Activated CD4-positive, alpha-beta T cell treated with anti-CD3 and anti-CD28 coated beads, Interleukin-2, amount 50 U/mL, for 48 hours (primary cell): ENCODE data around the gene FGF12.
A peak's percentile ranks its signal among the peaks of the same experiment; 100 is the strongest.
"Not testable (repeated sequence)": the region's sequence is repeated elsewhere in the genome, so short reads cannot be mapped to it uniquely, and the experiment has no call there.

ENCODE experiments used
- DNase-seq, 2 experiments: peaks; one replicate each; pipeline ENCODE4 v3.0.0-alpha.2; 2020

FGF12 gene

DNA sequence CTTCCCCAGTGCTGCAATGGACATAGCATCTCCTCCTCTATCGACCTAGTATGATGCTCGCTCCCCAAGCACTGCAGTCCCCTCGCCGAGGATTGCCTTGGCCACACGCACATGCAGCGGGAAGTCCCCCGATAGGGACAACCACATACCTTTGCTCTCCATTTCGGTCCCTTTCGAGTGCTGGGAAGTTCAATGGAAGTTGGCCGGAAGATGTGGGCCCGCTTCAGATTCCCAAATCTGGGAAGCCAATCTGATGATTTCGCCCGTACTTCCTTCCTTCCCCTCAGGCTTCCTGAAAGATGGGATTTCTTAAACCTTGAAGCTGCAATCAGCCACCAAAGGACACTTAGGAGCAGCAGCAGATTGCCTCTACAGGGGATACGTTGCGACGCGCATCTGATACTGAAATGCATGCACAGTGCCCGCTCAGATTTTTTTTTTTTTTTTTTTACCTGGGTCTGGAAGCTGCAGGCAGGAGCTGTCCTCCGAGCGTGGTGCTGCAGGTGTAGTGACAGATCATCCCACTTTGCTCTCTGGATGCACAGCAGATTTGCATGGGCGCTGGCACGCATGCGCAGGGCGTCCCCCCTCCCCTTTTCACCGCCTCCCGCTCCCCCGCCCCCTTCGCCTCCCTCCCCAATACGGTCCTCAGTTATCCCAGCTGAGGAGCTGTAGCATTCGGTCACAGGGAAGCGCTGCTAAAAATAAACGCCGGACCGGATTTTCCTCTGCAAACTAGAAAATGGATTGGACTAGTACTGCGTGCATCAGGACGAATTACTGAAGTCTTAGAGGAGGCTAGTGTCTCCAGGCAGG is at the start of gene FGF12:
FGF12 (minus strand) TSS at position 510 of the 816 bp plus-strand sequence.
- peak; percentile 7 to 14 for DNase-seq

DNA sequence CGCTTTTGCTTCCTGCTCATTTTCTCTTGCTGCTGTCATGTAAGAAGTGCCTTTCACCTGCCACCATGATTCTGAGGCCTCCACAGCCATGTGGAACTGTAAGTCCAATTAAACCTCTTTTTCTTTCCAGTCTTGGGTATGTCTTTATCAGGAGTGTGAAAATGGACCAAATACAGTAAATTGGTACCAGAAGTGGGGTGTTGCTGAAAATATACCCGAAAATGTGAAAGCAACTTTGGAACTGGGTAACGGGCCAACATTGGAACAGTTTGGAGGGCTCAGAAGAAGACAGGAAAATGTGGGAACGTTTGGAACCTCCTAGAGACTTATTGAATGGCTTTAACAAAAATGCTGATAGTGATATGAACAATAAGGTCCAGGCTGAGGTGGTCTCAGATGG is 47.0 kb upstream of the FGF12 start:
- DNase-seq, result not testable (repeated sequence)

DNA sequence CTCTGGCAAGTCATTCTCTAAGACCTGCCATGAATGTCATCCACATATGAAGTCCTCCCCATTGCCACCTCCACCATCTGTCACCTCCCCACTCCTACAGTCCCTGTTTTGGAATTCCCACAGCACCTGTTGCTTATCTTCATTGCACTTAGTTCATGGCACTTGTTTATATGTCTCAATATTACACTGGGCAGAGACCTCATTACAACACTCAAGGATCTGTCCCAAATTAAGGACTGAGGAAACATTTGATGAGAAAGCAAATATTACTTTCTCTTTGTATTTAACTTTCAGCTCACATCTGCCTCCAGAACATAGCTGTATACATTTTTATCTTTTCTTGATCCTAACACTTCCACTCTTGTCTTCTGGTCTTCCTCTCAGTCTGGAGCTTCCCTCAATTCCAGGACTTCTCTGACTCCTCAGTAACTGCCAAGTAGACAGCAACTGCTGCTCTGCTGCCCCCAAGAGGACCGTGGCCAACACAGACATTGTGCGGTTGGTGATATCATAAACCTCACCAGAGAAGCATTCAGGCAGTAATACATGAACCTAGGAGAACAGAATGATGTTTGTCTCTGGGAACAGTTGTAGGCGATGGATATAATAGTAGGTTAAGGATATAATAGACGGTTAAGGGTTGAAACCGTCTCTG is 45.0 kb upstream of the FGF12 start:
- no peak for DNase-seq

DNA sequence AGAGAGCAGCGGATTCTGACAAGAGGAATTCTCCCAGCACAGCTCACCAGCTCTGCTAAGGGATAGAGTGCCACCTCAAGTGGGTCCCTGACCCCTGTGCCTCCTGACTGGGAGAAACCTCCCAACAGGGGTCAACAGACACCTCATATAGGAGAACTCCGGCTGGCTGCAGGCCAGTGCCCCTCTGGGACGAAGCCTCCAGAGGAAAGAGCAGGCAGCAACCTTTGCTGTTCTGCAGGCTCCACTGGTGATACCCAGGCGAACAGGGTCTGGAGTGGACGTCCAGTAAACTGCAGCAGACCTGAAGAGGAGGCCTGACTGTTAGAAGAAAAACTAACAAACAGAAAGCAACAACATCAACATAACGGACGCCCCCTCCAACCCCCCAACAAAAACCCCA is 31.3 kb upstream of the FGF12 start:
- no peak for DNase-seq

DNA sequence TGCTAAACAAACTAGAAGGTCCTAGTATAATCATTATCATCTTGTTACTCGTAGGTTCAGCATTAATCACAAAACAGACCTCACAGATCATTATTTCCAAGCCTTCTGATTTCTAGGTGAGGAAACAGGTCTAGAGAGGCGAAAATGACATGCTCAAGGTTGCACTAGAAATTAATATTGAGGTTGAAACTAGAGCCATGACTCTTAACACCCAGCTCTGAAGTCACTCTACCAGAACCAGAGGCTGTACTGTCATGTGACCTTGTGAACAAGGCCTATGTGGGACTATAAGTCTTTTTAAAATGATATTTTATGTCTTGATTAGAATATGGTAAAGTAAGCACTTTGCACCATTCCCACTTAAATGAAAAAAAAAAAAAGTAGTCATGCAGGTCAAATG is 23.8 kb upstream of the FGF12 start:
- no peak for DNase-seq

DNA sequence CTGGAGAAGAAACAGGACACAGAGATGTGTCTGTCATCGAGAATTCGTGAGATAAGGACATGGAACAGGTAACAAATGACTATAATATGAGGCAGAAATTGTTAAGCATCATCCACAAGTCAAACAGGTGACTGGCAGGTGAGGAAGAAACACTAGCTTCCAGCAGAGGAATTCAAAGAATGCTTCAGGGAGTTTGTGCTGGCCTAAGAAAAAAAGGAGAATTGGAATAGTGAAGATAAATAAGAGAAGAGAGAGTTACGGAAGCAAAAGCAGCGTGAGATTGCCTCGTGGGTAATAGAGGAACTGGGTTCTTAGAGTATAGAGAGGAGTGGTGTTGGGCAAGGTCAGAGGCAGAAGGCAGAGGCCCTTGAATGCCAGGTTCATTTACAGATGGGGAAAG is 22.9 kb upstream of the FGF12 start:
- no peak for DNase-seq

DNA sequence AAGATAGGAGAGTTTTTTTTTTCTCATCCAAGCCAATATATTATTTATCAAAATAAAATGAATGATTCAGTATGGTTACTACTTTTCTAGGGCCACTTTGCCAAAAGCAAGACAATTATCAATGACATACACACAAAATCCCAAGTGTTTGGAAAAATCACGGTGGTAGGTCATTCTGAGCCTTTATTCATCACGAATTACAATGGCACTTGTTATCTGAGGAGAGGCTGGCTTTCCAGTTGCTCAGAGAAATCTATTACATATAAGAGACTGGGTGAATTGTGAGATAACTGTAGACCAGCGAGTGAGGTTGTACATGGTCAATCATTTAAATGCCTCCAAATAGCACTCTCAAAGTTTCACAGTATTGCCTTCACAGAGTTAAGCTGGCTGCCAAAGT is 20.4 kb upstream of the FGF12 start:
- DNase-seq, result no peak

DNA sequence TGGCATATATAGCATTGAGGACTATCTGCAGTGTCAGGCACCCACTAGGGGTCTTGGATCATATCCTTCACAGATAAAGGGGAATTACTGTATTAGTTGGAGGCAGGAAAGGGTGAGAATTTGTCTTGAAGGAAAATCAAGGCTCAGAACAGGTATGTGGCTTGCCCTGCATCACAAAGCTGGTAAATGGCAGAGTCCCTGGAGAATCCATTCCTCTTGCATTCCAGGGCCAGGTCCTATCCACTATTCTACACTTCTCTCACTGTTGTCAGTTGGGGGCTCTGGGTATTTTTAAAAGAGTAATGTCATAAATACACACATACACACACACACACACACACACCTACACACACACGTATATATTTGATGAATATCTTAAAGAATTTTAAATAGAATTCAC is 19.8 kb upstream of the FGF12 start:
- DNase-seq, result no peak

DNA sequence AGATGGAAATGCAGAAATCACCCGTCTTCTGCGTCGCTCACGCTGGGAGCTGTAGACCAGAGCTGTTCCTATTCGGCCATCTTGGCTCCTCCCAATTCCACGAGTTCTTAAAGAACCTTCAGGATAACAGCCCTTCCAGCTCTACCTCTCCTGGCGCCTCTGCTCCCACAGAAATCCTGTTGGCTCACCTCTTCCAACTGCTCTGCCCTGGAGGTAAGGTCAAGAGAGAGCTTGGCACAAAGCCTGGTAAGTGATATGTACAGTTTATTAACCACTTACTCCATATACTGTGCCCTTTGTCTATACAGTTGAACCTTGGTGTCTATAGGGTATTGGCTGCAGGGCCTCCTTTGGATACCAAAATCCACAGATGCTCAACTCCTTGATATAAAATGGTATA is 17.8 kb upstream of the FGF12 start:
- DNase-seq, result no peak

DNA sequence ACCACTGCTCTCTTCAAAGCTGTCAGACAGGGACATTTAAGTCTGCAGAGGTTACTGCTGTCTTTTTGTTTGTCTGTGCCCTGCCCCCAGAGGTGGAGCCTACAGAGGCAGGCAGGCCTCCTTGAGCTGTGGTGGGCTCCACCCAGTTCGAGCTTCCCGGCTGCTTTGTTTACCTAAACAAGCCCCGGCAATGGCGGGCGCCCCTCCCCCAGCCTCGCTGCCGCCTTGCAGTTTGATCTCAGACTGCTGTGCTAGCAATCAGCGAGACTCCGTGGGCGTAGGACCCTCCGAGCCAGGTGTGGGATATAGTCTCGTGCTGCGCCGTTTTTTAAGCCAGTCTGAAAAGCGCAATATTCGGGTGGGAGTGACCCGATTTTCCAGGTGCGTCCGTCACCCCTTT is 17.3 kb upstream of the FGF12 start:
- not testable (repeated sequence) for DNase-seq

DNA sequence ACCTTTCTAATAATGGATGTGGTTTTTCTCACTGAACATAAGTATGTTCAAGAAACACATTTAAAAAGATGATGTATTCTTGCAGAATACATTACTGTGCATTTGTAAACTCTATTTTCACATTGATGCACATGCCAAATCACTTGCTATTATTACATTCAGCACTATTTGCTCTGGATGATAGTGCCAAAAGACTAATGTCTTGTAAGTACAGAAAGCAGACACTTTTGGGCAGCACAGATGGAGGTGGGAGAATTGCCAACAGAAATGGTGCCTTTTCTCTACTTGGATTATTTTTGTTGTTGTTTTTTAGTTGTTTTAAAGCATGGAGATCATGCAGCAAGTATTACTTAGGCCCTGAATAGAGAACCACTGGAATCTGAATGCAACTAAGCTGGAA is 10.2 kb upstream of the FGF12 start:
- DNase-seq, result no peak

DNA sequence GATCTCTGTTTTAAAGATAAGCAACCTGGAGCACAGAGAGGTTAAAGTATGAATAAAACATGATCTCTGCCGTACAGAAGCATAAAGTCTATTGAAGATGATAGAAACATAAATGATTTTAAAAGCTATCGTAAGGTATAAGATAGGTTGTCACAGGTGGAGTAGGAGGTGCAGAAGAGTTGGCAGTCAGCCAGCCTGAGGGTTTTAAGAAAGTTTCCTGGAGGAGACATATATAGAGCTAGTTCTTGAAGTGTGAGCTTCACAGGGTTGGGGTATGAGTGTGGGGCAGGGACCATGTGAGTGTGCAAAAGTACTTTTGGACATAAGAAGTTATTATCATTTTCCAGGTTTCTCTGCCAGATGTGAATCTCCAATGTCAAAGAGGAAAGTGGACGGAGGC is 3.9 kb upstream of the FGF12 start:
- DNase-seq, result no peak

DNA sequence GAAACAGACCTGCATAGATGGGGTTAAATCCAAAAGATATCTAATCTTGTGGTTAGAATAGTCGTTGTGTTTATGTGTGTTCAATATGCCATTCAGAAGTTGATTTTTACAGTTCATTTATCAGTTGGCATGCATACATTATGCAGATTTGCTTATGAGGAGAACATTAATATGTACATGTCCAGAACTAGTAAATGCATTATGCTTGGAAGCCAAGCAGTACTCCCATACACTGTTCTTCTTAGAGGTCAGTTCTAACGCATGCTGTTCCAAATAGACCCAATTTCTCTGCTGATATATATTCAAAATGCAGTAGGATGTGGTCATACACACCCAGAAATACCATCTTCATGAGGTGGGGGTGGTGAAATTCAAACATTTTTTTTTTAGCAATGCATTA is 956 bp downstream of the FGF12 start:
- no peak for DNase-seq

DNA sequence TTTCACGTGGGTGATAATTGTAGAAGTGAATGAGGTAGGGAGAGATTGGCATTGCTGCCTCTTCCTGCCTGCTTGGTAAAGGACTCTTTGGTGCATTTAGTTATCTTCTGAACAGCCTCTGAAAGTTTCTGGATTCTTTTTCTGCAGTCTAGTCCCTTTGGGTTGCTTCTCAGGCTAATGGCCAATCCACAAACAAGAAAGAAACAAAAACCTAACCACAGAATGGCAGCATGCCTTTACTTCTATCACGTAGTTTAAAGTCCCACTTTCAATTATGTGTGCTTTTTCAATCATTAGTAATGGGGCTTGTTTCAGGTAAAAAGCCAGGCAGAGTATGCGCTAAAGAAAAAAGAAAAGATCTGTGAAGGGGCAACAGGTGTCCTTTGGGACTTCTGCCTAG is 7.4 kb downstream of the FGF12 start:
- DNase-seq, result no peak

DNA sequence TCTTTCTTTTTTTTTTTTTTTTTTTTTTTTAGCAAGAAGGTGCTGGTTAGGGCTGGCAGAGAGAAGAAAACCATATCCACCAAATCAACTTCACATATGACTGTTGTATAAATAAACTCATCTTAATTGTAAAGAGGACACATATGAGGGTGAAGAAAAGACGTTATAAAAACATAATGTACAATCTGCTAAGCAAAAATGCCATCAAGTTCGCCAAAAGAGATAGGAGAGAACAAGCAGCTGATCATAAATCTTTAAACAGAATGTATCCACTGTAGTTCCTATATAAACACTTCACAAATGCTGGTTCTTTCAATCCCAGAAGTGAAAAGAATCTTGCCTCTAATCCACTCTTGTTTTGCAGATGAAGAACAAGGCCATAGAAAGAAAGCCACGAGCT is 9.2 kb downstream of the FGF12 start:
- no peak for DNase-seq

DNA sequence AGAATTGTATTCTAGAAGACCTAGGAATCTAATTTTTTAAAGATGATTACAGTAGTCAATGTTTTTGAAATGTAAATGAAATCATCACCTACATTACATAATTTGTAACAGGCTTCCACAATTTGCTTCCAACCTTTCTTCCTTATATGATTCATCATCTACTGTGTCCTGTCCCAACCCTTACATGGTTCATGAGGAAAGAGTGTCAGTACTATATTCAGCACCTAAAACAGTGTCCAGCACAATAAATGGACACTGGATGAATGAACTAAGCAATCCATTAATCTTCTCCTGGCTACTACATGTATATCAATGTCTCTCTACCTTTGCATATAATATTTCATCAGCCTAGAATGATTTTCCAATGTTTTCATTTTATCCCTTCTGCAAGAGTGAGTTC is 12.2 kb downstream of the FGF12 start:
- no peak for DNase-seq

DNA sequence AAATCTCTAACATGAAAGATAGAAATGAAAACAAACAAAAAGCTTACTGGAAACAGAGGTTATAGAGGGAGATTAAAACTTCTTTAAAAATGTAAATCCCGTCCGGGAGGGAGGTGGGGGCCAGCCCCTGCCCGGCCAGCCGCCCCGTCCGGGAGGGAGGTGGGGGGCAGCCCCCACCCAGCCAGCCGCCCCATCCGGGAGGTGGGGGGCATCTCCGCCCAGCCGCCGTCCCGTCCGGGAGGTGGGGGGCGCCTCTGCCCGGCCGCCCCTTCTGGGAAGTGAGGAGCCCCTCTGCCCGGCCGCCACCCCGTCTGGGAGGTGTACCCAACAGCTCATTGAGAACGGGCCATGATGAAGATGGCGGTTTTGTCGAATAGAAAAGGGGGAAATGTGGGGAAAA is 16.2 kb downstream of the FGF12 start:
- DNase-seq, result not testable (repeated sequence)

DNA sequence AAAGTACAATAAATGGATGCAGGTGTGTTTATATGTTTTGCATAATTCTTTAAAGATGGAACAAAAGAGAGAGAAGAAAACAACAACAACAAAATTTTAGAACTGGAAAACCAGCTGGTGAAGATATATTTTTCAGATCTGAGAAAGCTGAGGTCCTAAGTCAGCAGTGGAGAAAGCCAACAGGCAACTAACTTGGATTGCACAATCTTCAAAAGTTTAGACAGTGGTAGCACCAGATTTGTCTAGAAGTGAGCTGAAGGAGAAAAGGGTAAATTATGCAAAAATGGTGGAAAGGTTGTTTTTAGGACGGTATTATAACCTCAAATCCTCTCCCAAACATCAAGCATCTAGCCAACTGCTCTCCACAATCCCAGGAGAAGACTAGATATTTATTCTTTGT is 17.0 kb downstream of the FGF12 start:
- no peak for DNase-seq

DNA sequence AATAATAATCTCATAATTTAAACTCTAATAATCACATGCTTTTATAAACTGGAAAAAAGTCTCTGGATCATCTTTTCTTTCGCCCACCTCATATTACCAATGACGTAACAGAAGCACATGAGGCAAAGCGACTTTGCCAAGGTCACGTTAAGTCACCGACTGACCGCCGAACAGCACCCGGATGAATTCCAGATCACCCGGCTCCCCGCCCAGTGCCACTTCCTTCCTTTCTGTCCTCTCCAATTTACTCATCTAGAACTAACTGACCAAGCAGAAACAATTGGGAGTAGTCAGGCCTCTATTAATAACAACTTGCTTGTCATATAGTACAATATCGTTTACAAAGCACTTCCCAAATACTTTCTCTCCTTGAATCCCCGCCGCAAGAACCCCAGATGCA is 21.1 kb downstream of the FGF12 start:
- no peak for DNase-seq

DNA sequence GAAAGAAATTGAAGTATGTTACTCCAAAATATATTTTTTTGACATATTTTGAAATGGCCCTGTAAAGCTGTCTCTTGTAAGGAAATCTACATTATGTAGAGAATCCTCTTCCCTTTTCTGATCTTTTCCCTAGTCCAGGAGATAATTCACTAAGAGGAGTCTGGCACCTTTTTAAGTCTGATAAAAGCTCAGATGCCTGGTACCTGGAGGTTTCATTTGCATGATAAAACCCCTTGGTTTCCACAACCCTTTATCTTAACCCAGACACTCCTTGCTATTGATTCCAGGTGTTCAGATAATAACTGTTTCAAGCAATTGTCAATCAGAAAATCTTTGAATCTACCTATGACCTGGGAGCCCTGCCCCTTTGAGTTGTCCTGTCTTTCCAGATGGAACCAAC is 26.5 kb downstream of the FGF12 start:
- DNase-seq, result no peak

DNA sequence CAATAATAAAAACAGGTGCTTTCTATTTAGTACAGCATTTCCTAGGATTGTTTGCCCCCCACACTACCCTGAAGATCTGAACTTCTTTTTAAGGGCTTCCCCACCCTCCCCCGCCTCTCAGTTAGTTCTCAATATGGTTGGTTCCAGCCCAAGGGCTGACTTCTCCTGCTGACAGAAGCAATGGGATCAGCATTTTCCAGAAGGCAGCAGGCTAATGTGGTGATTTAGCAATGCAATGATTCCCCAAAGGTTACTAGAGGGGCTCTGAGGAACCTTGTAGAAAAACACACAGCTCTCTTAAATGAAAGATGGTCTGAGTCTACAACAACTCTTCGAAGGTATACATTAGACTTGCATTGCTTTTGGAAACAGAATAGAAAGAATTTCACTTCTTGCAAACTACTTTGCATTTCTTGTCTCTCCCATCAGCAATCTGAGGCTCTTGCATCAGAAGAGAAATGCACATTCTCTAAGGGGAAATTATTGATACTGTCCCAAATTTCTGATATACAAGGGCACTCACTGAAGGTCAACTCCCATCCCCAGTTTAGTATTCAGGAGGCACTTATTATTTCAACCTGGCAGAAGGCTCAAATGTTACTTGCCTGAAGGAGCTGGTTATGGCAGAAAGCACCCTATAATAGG is 30.3 kb downstream of the FGF12 start:
- no peak for DNase-seq

DNA sequence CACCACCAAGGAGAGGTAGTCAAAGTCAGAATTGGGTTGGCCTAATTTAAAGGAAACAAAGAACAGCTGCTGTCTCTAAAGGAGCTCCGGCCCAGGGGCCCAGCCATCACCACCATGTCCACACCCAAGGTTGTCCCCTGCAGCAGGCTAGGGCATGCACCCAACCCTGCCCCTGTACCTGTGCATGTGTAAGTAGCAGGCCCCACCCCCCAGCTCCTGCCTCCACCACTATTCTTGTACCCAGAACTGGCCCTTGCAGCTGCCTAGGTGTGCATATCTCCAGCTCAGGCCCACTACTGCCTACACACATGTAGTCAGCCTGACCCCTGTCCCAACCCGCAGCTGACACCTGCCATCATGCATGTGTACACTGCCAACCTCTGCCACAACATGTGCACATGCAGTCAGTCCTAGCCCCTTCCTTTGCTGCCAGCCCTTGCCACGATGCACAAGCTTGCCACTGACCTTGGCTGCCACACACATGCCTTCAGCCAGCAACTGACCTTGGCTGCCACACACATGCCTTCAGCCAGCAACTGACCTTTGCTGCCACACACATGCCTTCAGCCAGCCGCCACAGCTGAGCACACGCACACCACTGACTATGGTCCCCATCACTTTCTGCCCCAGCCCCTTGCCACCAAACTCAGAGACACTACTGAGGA is 39.7 kb downstream of the FGF12 start:
- no peak for DNase-seq

DNA sequence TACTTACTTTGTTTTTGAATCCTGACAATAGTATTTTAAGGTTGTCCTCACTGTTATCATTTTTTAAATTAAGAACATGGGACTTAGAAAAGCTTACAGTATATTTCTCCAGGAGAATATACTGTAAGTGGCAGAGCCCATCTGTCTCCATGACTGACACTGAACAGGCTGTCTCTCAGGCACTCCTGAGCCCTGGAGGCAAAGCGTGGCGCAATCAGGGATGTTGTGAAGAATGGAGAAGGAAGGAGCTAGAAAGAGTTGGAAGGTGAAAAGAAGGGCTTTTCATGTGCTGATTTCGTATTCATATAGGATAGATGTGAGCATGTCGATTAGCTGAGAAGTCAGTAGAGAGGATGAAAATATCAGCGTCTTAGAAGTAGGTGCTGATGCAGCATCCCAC is 41.5 kb downstream of the FGF12 start:
- DNase-seq, result no peak

DNA sequence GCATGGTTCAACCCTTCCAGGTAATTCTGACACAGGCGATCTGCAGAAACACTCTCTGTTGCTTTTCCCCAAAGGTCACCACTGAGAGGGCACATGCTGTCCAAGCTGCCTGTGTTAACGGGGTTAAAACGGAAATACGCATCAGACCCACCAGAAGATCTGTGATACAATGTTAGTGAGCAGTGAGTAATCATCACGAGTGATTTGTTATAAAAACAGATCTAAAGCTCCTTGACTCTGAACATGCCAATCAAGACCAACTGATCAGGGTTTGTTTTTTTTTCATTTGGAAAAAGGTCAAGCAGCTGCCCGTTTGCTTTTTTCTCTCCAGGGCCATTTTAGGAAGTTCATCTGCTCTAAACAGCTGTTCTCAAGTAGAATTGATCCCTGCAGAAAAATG is 43.2 kb downstream of the FGF12 start:
- DNase-seq, result no peak
